Iris pigment epithelial cell (primary cell): ENCODE results near the gene CROCC.
"Not testable (repeated sequence)": the region's sequence is repeated elsewhere in the genome, so short reads cannot be mapped to it uniquely, and the experiment has no call there.

Experiments used
- DNase-seq: peaks from one replicate; pipeline ENCODE4 v3.0.0-alpha.2; 2011; ENCODE audit warnings: low read depth

The CROCC gene, protein sequence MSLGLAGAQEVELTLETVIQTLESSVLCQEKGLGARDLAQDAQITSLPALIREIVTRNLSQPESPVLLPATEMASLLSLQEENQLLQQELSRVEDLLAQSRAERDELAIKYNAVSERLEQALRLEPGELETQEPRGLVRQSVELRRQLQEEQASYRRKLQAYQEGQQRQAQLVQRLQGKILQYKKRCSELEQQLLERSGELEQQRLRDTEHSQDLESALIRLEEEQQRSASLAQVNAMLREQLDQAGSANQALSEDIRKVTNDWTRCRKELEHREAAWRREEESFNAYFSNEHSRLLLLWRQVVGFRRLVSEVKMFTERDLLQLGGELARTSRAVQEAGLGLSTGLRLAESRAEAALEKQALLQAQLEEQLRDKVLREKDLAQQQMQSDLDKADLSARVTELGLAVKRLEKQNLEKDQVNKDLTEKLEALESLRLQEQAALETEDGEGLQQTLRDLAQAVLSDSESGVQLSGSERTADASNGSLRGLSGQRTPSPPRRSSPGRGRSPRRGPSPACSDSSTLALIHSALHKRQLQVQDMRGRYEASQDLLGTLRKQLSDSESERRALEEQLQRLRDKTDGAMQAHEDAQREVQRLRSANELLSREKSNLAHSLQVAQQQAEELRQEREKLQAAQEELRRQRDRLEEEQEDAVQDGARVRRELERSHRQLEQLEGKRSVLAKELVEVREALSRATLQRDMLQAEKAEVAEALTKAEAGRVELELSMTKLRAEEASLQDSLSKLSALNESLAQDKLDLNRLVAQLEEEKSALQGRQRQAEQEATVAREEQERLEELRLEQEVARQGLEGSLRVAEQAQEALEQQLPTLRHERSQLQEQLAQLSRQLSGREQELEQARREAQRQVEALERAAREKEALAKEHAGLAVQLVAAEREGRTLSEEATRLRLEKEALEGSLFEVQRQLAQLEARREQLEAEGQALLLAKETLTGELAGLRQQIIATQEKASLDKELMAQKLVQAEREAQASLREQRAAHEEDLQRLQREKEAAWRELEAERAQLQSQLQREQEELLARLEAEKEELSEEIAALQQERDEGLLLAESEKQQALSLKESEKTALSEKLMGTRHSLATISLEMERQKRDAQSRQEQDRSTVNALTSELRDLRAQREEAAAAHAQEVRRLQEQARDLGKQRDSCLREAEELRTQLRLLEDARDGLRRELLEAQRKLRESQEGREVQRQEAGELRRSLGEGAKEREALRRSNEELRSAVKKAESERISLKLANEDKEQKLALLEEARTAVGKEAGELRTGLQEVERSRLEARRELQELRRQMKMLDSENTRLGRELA (N-terminal part only)

DNA sequence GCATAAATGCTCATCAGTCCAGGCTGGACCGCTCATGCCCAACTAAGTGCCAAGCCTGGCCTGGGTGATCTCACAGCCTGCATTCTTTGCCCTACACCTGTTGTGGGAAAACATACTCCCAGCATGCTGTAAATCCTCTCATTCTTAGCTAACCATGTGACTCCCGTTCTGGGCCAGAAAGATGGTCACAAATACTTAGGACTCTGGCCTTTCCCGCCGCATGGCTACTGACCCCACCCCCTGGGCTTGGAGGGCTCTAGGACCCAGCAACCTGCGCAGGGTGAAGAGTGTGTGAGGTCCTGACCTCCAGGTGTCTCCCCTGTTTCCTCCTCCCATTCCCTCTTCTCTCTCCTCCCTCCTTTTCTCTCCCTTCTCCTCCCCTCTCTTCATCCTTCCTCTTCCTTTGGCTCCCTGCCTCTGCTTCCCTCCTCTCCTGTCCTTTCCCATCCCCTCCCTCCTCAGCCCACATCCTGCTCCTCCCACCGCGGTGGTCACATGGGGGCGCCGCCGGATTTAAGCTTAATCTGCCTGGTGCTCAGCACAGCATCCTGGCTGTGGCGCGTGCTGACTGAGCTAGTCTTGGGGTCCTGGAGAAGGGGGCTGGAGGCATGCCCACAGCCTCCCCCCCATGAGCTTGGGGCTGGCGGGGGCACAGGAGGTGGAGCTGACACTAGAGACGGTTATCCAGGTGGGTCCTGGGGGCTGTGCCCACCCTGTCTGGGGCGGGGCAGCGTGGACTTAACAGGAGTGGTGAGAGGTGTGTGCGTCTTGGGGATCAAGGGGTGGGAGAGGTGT, at the start of gene CROCC:
TSS of gene CROCC (plus strand) at position 541 of the 795 bp plus-strand sequence. CDS start at position 629, 88 bp downstream.
- peak; percentile 52 for DNase-seq

DNA sequence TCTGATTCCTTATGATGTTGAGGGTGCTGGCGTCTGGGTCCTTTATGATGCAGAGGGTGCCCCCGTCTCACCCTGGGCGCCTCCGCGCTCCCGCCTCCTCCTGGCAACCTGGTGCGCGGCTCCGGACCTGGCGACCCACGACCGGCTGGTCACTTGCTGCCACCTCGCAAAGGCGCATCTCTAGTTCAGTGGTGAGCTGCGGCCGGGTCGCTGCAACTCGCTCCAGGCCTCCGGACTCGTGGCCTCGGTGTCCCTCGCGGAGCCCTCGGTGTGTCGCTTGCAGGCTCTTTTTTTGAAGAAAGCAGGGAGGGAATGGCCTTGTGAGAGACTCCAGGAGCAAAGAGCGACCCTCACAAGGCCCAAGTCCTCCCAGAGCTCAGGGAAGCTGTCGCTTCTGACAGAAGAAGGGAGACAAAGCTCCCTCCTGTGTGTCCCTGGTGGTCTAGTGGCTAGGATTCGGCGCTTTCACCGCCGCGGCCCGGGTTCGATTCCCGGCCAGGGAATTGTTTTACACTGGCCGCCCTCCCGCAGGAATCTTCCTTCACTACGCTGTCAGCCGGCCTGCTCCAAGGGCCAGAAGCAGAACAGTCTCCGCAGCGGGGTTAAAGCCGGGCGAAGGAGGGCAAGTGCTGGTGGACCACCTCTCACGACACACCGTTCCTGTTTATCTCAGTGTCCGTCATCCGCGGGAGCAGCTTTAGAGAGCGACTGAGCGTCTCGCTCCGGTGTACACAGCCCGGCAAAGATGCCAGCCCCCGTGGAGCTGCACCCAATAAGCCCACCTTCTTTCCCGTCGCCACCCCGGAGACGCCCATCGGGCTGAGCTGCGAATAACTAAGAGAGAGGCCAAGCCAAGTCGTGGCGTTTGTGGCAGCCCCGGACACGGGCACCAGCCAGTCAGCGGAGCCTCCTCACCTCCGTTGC, 49.3 kb upstream of the CROCC start:
- peak; percentile 85 for DNase-seq

DNA sequence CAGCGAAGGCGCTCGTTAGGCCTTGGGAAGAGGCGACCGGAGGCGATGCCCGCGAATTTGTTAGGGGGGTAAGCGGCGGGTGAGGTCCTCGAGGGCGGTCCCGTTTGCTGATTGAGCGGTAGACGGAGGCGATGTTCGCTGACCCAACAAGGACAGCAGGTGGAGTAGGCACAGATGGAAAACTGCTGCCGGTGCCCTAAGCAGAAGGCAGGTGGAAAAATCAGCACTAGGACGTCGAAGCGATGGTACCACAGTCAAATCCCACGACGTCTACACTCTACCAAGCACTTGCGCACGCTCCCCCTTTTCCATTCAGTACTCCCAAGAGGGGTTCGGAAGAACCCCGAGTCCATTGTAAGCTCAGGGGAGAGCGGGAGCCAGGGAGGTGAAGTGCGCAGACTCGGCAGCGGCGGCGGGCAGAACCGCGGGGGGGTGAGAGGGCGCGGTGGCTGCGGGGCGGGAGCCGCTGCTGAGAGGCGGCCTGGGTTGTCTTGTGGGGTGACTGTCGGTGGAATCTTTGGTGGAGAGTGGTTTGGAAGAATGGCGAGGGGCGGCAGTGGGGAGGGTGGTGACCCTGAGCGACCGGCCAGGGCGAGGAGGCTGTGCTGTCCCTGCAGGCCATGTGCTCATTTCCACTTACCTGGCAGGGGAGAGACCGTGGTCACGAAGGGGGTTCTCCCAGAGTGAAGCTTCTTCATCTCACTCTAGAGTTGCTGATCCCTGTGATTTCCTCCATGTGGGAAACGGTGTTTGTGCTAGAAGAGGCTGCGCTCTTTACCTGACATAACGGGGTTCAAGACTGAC, 48.5 kb upstream of the CROCC start:
- DNase-seq = peak; percentile 37

DNA sequence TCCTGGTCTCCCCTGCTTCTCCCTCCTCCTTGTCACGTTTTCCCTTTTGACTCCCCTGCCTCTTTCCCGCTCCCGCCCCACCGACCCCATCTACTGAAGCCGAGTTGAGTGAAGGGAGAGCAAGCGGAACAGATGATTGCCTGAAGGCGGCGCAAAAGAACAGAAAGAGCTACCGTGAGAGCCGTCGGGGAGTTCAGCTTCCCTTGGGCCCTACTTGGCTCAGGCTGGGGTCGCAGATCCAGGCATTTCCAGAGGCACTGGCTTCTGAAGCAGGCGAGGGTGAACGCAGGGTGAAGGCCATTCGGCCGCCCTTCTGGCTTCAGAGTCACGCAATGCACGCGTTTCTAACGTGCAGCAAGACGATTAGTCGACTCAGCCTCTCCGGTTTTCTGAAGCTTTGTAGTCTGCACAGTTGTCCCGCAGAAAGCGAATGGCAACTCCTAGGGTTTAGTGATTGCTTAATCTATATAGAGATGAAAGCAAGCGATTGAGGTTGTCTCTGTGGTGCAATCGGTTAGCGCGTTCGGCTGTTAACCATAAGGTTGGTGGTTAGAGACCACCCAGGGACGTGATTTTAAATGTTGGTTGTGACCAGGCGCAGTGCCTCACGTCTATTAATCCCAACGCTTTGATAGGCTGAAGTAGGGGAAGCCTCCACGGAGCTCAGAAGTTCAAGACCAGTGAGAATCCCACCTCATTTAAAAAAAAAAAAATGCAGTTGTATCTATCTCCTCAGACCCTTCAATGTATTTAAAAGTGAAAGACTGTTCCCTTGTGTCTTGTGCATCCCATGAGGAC, 46.6 kb upstream of the CROCC start:
- DNase-seq = not testable (repeated sequence)

DNA sequence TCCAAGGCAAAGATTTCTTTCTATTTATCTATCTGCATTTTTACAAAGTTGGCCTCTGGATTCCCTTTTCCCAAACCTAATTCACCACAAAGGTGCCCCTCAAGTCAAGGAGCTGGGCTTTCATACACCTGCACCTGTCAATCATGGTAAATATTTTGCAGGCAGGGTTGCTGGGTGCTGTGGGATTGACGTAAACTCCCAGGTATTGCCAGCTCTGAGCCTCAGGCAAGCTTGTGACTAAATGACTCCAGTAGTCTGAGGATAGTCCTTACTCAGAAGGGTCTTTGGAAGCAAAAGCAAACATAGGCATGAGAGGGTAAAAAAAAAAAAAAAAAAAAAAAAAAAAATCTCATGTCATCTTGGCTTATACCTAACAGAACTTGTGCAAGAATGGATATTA, 40.0 kb upstream of the CROCC start:
- not testable (repeated sequence) for DNase-seq

DNA sequence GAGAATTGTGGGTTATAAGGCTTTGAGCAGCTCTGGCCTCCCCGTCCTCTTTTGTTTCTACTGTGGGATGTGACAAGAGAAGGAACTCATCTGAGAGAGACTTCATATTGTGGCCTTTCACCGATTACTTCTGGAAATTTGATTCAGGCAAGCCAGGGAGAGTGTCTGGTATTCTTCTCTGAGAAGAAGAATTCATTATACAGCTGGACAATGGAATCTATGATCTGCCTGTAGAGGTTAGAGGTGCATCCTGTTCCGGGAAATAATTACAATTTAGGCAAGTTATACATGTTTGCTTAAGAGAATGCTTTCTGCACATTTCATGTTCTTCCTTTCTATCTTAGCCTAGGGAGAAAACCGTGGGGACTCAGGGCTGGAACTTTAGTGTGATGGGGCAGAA, 38.7 kb upstream of the CROCC start:
- no peak for DNase-seq

DNA sequence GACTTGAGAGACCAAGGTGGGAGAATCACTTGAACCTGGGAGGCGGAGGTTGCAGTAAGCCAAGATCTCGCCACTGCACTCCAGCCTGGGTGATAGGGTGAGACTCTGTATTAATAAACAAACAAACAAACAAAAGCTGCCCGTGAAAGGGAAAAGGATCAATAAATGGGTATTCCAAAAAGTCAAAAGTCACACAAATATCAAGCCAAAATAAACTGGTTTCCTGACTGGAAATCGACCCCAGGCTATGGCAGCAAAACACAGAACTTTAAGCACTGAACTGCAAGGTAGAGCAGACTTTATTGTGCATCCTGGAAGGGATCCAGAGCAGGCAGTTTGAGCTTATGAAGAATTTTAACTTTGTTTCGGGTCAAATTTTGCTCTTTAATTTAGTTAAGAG, 37.2 kb upstream of the CROCC start:
- not testable (repeated sequence) for DNase-seq

DNA sequence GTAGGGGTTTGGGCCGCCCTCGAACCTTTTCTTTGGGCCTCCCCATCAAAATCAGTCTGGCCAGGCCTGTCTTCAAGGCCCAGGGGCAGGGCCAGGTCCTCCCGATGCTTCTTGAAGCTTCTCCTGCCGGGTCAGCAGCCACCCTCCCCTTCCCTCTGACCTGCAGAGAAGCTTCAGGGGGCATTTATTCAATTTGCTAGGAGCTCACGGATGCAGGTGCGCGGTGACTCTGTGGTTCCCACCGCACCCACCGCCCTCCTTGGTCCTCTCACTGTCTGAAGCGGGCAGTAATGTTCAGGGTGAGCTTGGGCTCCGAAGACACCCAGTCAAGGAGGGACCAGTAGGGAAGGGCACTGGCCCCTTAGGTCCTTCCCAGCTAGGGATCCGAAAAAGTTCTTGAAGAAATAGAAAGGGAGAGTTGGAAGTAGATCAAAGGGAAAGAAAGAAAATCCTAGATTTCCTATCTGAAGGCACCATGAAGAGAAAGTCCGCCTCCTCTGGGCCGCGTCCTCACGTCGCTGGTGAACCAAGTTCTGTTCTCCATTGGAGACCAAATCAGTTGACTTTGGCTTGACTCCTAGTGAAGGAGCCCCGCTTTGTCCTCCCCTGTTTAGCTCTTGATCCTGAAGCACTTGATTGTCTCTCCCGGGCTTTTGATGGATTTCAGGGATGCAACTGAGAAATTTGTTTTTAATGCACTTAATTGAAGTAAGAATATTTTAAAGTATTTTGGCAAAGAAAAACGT, 34.7 kb upstream of the CROCC start:
- DNase-seq = no peak

DNA sequence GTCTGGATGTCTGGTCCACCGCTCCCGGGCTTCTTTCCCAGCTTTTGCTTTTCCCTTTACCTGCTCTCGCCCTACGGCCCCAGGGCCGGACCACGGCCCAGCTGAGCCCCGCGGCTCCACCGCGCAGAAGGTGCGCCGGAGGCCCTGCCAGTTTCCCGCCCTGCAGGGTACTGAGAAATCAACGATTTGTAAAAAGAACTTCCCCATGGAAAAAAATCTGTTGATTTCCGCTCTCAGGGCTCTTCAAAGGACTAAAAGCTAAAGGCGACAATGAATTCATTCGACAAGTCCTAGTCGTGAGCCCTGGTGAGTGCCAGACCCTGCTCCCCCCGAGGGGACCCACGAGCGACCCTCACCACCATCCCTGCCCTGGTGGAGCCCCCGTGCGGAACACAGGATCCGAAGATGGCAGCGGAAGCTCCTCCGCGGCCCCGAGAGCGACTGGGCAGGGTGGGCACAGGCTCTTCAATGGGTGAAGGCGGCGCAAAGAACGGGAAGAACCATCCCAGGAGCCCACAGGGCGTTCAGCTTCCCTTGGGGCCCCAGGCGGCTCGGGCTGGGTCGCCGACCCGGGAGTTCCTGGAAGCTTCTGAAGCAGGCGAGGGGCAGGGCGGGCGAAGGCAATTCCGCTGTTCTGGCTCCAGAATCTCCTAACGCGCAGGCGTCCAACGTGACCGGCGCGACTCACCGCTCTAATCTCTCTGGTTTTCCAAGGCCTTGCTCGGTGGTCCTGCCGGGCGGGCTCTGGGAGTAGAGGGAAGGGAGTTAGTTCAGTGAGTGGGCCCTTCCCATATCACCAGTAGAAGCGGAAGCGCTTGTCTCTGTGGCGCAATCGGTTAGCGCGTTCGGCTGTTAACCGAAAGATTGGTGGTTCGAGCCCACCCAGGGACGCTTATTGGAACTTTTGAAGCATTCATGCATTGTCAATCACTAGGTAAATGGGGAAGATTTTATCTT, 32.6 kb upstream of the CROCC start:
- DNase-seq = peak; percentile 72

DNA sequence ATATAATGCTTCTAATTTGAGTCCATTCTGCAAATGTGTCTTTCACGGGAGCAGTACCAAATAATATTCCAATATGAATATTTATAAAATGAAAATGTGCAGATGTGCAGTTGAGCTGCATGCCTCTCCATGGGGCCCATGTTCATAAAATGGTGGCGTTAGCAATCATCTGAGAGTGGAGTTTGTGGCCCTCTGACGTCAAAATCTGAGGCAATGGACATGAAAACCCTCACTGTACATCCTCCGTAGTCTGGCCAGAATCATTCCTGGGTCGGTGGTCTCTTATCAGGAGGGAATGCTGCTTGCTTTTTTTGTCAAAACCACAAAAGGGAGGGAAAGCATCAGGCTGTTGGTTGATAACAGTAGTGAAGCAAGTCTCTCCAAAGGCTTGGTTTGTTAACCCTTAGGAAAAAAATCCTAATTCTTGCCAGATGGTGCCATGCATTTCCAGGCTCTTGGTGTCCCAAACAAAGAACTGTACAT, 31.2 kb upstream of the CROCC start:
- DNase-seq = not testable (repeated sequence)

DNA sequence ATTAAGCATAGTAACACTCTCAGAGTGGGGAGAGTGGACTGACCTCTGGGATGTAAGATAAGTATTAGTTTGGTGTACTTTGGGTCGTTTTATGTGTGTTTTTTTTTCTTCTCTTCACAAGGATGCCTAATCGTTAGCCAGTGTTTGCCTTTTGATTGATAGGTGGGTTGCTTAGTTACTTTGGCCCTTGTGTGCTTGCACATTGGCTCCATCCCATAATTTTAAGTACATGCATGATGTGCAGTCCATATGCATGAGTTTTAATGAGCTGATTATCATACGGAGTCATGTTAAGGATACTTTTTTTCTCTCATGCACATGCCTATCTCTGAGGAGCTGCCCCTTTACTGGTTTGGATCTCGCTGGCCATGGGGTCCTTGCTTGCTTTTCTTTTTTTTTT, 30.7 kb upstream of the CROCC start:
- not testable (repeated sequence) for DNase-seq

DNA sequence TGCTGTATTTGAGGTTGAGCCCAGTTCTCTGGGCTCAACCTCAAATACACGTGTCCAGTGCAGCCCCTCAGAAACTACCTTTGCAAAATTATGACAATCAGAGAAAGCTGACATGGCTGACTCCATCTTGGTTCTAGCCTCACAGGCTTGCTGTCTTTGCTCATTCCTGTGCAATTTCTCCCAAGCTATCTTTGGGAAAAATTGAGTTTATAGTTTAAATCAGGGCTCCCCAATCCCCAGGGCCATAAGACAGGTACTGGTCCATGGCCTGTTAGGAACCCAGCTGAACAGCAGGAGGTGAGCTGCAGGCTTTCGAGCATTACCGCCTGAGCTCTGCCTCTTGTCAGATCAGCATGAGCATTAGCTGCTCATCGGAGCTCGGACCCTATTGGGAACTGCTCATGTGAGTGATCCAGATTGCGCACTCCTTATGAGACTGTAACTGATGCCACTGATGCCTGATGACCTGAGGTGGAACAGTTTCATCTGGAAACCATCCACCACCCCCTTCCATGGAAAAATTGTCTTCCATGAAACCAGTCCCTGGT, 28.7 kb upstream of the CROCC start:
- not testable (repeated sequence) for DNase-seq

DNA sequence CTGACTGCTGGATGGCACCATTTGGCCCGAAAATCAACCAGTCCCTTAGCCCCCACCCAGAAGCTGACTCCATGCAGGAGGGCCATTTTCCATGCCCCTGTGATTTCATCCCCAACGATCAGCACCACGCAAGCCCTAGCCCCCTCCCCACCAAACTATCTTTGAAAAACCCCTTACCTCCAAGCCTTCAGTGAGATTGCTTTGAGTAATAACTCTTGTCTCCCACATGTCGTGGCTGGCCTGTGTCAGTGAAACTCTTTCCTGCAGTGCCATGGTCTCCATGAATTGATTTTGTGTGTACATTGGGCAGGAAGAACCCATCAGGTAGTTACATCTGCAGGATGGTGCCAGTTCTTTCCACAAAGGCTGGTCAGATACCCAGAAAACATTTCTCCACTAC, 27.9 kb upstream of the CROCC start:
- DNase-seq = not testable (repeated sequence)

DNA sequence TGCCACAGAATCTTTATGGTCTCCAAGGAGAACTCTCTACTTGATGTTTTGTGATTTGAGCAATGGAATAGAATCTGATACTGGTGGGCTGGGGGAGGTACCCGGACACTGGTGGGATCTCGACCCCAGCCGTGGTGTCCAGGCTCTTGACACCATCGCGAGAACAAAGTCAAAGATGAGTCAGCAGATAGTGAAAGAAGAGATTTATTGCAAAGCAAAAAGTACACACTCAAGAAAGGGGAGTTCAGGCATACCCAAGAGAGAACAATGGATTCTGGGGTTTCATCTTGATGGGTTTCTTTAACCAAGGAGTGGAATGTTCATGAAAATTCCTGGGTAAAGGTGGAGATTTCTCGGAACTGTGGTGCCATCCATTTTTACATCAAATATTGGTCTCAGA, 27.4 kb upstream of the CROCC start:
- DNase-seq = not testable (repeated sequence)

DNA sequence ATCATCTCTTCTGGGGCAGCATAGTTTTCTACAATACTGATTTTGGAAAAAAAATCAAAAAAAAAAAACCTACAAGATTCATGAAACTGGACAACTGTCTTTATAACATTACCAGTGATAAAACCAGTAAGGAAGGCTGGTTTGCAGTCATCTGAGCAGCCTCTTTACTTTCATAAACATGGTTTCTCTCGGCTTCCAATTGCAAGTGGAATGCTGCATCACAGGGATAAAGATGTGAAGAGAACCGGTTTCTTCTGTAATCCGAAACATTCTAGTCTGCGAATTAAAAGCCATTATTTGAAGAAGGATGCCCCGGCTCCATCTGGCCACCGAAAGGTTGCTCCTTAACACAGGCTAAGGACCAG, 26.5 kb upstream of the CROCC start:
- DNase-seq = not testable (repeated sequence)
